Activated CD8-positive, alpha-beta T cell treated with anti-CD3 and anti-CD28 coated beads, Interleukin-2, amount 10 ng/mL, durations not matched to agents 7 days and 5 days (primary cell): ENCODE measurements around the gene BEND6. TPM values are rescaled to one million over a fixed set of nuclear protein-coding genes. Genes with fewer than 3 reads are reported as not detected.

ENCODE experiments used
- ATAC-seq: fragments of 150-1000 bp; cut with Tn5 transposase; one replicate; pipeline ENCODE4 v1.10.0; 2021; ENCODE audit warnings: moderate library complexity
- CTCF ChIA-PET: fragments of 350-600 bp; sonication (Branson Sonifier 250); formaldehyde crosslinking; loops from one replicate; lab custom pipeline; 2021; ENCODE audit warnings: antibody characterized with exemption; lab: Charles Lee
- POLR2A ChIA-PET: fragments of 350-600 bp; sonication (Branson Sonifier 250); formaldehyde crosslinking; loops from one replicate; lab custom pipeline; 2021; ENCODE audit warnings: antibody characterized with exemption; lab: Charles Lee
- DNase-seq: peaks from one replicate; pipeline ENCODE4 v3.0.0-alpha.2; 2020
- H3K27ac Mint-ChIP-seq: one replicate; pipeline ENCODE4 v1.8.0; 2021; ENCODE audit warnings: mild to moderate bottlenecking, mixed read lengths
- H3K27me3 Mint-ChIP-seq: one replicate; pipeline ENCODE4 v1.8.0; 2021; ENCODE audit warnings: low read depth, mixed read lengths
- H3K36me3 Mint-ChIP-seq: one replicate; pipeline ENCODE4 v1.8.0; 2021; ENCODE audit warnings: low read depth, mixed read lengths
- H3K4me1 Mint-ChIP-seq: one replicate; pipeline ENCODE4 v1.8.0; 2021; ENCODE audit warnings: low read depth, mixed read lengths
- H3K4me3 Mint-ChIP-seq: one replicate; pipeline ENCODE4 v1.8.0; 2021; ENCODE audit warnings: mild to moderate bottlenecking, mixed read lengths
- H3K9me3 Mint-ChIP-seq: one replicate; pipeline ENCODE4 v1.8.0; 2022; ENCODE audit warnings: mixed read lengths; ENCODE audit not compliant: insufficient read depth
- total RNA-seq, 2 experiments: library from RNA; stranded (reverse); gene quantifications; one replicate each; pipeline ENCODE4 v1.2.3, GENCODE V29; 2021

The BEND6 gene
- total RNA-seq: not detected

DNA sequence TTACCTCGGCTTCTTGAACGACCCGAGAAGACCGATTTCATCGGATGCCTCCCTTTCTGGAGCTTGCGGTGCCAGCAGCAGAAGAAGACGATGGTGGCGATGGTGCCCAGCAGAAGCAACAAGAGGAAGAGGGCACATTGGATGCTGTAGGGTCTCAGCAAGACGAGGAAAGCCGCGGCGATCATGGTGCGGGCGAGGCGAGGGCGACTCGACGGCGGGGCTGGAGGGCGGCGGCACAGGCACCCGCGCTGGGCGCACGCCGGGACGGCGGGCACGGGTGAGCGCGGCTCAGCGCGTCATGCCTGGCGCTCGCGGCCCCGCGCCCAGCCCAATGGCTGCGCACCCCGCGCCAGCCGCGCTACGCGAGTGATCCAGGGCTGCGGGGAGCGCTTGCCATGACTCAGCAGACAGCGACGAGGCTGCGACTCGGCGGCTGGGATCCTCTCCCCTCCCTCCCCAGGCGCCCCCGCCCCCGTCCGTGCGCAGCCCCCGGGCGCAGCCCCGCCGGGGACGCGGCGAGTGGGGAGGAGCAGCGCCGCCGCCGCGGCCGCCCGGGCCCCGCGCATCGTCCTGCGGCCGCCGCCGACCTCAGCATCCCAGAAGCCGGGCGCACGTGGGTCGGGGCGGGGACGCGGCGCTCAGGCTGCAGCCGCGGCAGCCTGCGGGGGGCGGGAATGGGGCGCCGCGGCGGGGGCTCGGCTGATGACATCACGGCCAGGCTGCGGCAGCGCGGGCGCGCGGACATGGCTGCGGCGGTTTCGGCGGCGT, at the start of gene BEND6:
BEND6 (plus strand) TSS at position 705 of the 768 bp plus-strand sequence. CDS start 26,704 bp downstream, outside the sequence.
- Mint-ChIP-seq H3K36me3 (no peaks in the 10 kb centered on the region), H3K27ac (peak within 1 kb of the TSS; percentile 35)

DNA sequence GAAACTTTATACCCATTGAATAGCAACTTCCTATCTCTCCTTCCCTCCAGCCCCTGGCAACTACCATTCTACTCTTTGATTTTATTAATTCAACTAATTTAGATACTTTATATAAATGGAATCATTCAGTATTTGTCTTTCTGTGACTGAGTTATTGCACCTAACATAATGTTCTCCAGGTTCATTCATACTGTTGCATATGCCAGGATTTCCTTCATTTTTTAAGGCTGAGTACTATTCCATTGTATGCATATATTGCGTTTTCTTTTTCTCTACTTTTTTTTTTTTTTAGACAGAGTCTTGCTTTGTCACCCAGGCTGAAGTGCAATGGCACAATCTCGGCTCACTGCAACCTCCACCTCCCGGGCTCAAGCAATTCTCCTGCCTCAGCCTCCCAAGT, 49.5 kb upstream of the BEND6 start:
- no peaks in the 10 kb centered on the region for H3K36me3 Mint-ChIP-seq
- H3K27ac Mint-ChIP-seq: no peak overlapping the region
- H3K4me3 Mint-ChIP-seq: no peak overlapping the region
- ChIA-PET POLR2A (no interaction called here), CTCF (interaction anchor here (1.1 to 5.7 kb wide), 7 partner anchors 8 to 410 kb away, joined by 3 to 113 read pairs (median 8); partner anchors contain the start of gene PRIM2)
- ATAC-seq: no peak
- peaks cover 16% of the 10 kb centered on the region for H3K27me3 Mint-ChIP-seq
- H3K9me3 Mint-ChIP-seq: no peaks in the 10 kb centered on the region
- no peak for DNase-seq
- no peaks in the 10 kb centered on the region for H3K4me1 Mint-ChIP-seq

More for the DNA sequence above, at the start of gene BEND6:
- DNase-seq (peak; percentile 33), ATAC-seq (peak; percentile 62)
- peaks cover 60% of the 10 kb centered on the region for H3K27me3 Mint-ChIP-seq
- H3K9me3 Mint-ChIP-seq: no peaks in the 10 kb centered on the region
- ChIA-PET POLR2A (no interaction called here), CTCF (interaction anchor here (0.6 to 1.9 kb wide), 4 partner anchors 9 to 362 kb away, joined by 3 to 13 read pairs (median 3); partner anchors contain the start of gene PRIM2)
- peak within 1 kb of the TSS; percentile 75 for H3K4me3 Mint-ChIP-seq
- H3K4me1 Mint-ChIP-seq: peaks cover 21% of the 10 kb centered on the region

DNA sequence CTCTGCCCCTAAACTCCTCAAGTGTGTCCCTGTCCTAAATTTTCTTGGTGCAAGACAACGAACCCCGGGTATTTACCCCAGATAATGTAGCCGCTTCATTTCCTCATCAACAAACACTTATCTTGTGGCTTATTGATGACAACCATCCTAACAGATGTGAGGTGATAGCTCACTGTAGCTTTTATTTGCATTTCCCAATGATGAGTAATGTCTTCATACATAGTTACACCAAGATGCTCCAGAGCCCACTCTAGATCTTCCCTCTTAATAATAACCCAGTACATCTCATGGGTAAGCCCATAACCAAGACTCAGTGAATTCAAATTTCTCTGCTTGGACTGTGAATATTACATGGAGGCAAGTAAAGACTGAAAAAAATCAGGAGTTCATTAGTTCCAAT, 48.2 kb upstream of the BEND6 start:
- ATAC-seq (no peak), DNase-seq (no peak)
- no peaks in the 10 kb centered on the region for H3K4me1 Mint-ChIP-seq
- POLR2A ChIA-PET: no interaction called here
- CTCF ChIA-PET: interaction anchor here (1.2 kb wide), 2 partner anchors 15 to 410 kb away, joined by 3 to 7 read pairs; partner anchors contain the start of gene PRIM2
- no peak overlapping the region for H3K27ac Mint-ChIP-seq
- no peak overlapping the region for H3K4me3 Mint-ChIP-seq
- H3K9me3 Mint-ChIP-seq: no peaks in the 10 kb centered on the region
- H3K36me3 Mint-ChIP-seq: no peaks in the 10 kb centered on the region
- H3K27me3 Mint-ChIP-seq: peaks cover 15% of the 10 kb centered on the region

GRCh38 chr6:56909115-56909907, 45.6 kb upstream of the BEND6 start:
- no peak for DNase-seq
- Mint-ChIP-seq H3K36me3 (no peaks in the 10 kb centered on the region), H3K9me3 (no peaks in the 10 kb centered on the region), H3K27ac (no peak overlapping the region), H3K27me3 (peaks cover 19% of the 10 kb centered on the region), H3K4me3 (no peak overlapping the region), H3K4me1 (no peaks in the 10 kb centered on the region)
- CTCF ChIA-PET: interaction anchor here (1.3 to 1.6 kb wide), 2 partner anchors 407 to 408 kb away, joined by 3 to 5 read pairs; partner anchors contain the start of gene PRIM2
- POLR2A ChIA-PET: no interaction called here
- no peak for ATAC-seq

- H3K4me3 Mint-ChIP-seq: no peak overlapping the region
- H3K4me1 Mint-ChIP-seq: no peaks in the 10 kb centered on the region
- no peaks in the 10 kb centered on the region for H3K9me3 Mint-ChIP-seq
- ChIA-PET CTCF (interaction anchor here (0.7 kb wide), 1 partner anchor 9 kb away, joined by 4 read pairs; no protein-coding TSS in a partner anchor), POLR2A (no interaction called here)
- DNase-seq (no peak), ATAC-seq (no peak)
- peaks cover 9% of the 10 kb centered on the region for H3K27me3 Mint-ChIP-seq
- no peaks in the 10 kb centered on the region for H3K36me3 Mint-ChIP-seq
- no peak overlapping the region for H3K27ac Mint-ChIP-seq
These were observed 43.1 kb upstream of the BEND6 start for GRCh38 chr6:56911847-56912246.

DNA sequence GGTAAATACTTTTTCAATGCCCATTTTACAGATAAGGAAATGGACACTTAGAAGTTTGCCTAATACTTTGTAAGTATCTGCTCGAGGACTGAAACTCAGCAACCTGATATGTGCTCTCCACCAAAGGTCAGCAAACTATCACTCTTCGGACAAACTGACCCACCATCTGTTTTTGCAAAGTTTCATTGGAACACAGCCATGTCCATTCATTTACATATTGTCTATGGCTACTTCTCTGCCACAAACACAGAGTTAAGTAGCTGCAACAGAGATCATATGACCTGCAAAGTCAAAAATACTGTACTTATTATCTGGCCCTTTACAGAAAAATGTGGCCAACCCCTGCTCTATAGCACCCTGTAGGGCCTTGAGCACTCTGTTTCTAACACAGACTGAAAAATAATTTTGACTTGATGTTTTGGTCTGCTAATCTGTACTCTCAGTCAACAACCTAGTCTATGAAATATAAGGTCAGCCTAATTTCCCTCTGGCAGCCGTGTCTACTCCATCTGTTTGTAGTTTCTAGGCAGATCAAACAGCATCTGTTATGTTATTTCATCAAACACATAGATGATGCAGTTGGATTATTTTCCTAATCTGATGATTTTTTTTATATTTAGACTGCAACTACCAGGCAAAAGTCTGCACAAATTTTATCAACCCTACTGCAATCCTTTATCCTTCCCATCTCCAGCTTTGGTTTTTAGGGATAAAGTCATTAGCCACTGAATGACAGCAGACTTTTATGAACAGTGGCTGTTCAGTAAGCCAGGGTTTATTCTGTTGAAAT, 41.4 kb upstream of the BEND6 start:
- DNase-seq (no peak), ATAC-seq (no peak)
- H3K4me3 Mint-ChIP-seq: no peak overlapping the region
- H3K36me3 Mint-ChIP-seq: no peaks in the 10 kb centered on the region
- no peaks in the 10 kb centered on the region for H3K9me3 Mint-ChIP-seq
- H3K4me1 Mint-ChIP-seq: no peaks in the 10 kb centered on the region
- H3K27ac Mint-ChIP-seq: no peak overlapping the region
- ChIA-PET CTCF (interaction anchor here (1.2 to 1.9 kb wide), 4 partner anchors 8 to 62 kb away, joined by 3 to 9 read pairs (median 6); no protein-coding TSS in a partner anchor), POLR2A (no interaction called here)
- peaks cover 11% of the 10 kb centered on the region for H3K27me3 Mint-ChIP-seq

- no peaks in the 10 kb centered on the region for H3K4me1 Mint-ChIP-seq
- H3K9me3 Mint-ChIP-seq: no peaks in the 10 kb centered on the region
- H3K36me3 Mint-ChIP-seq: no peaks in the 10 kb centered on the region
- no peak overlapping the region for H3K4me3 Mint-ChIP-seq
- H3K27me3 Mint-ChIP-seq: peaks cover 12% of the 10 kb centered on the region
- no peak overlapping the region for H3K27ac Mint-ChIP-seq
- ATAC-seq: no peak
- CTCF ChIA-PET: interaction anchor here (0.6 to 1.9 kb wide), 3 partner anchors 12 to 401 kb away, joined by 3 to 9 read pairs (median 3); no protein-coding TSS in a partner anchor
- no peak for DNase-seq
- POLR2A ChIA-PET: interaction anchor here (0.9 kb wide), 1 partner anchor 11 kb away, joined by 4 read pairs; no protein-coding TSS in a partner anchor
These were observed 39.9 kb upstream of the BEND6 start for GRCh38 chr6:56914798-56915658.

GRCh38 chr6:56915832-56916231, 39.1 kb upstream of the BEND6 start:
- DNase-seq (no peak), ATAC-seq (no peak)
- ChIA-PET CTCF (no interaction called here), POLR2A (no interaction called here)
- no peak overlapping the region for H3K4me3 Mint-ChIP-seq
- H3K27me3 Mint-ChIP-seq: peaks cover 15% of the 10 kb centered on the region
- H3K9me3 Mint-ChIP-seq: no peaks in the 10 kb centered on the region
- H3K4me1 Mint-ChIP-seq: no peaks in the 10 kb centered on the region
- no peak overlapping the region for H3K27ac Mint-ChIP-seq
- H3K36me3 Mint-ChIP-seq: no peaks in the 10 kb centered on the region

GRCh38 chr6:56916849-56917551, 37.9 kb upstream of the BEND6 start:
- H3K4me1 Mint-ChIP-seq: no peaks in the 10 kb centered on the region
- no peak for DNase-seq
- no peak overlapping the region for H3K4me3 Mint-ChIP-seq
- no peak overlapping the region for H3K27ac Mint-ChIP-seq
- ChIA-PET CTCF (interaction anchor here (1.2 kb wide), 1 partner anchor 14 kb away, joined by 6 read pairs; no protein-coding TSS in a partner anchor), POLR2A (no interaction called here)
- ATAC-seq: no peak
- peaks cover 15% of the 10 kb centered on the region for H3K27me3 Mint-ChIP-seq
- H3K9me3 Mint-ChIP-seq: no peaks in the 10 kb centered on the region
- H3K36me3 Mint-ChIP-seq: no peaks in the 10 kb centered on the region

- H3K27ac Mint-ChIP-seq: no peak overlapping the region
- no peaks in the 10 kb centered on the region for H3K4me1 Mint-ChIP-seq
- no peaks in the 10 kb centered on the region for H3K36me3 Mint-ChIP-seq
- ChIA-PET CTCF (no interaction called here), POLR2A (no interaction called here)
- no peak for ATAC-seq
- no peak overlapping the region for H3K4me3 Mint-ChIP-seq
- peaks cover 29% of the 10 kb centered on the region for H3K27me3 Mint-ChIP-seq
- DNase-seq: no peak
- no peaks in the 10 kb centered on the region for H3K9me3 Mint-ChIP-seq
These were observed 32.3 kb upstream of the BEND6 start for GRCh38 chr6:56922645-56923044.
